NCI-H446 treated with DMSO at 0.1 percent for 48 hours (cell line): ENCODE measurements around the gene ADRA2C.

Experiments
- DNase-seq: peaks from one replicate; lab custom pipeline; 2025; lab: John Stamatoyannopoulos, UW

ADRA2C gene

GRCh38 chr4:3766036-3766784 is at the start of gene ADRA2C:
Gene ADRA2C (plus strand): TSS chr4:3766385. CDS start chr4:3766607, 222 bp downstream.
- DNase-seq, result no peak

- no peak for DNase-seq
Measured at GRCh38 chr4:3716631-3717235, 49.5 kb upstream of the ADRA2C start.

- DNase-seq, result no peak
Measured at GRCh38 chr4:3717241-3717640, 48.9 kb upstream of the ADRA2C start.

- no peak for DNase-seq
Measured at GRCh38 chr4:3718462-3718861, 47.7 kb upstream of the ADRA2C start.

GRCh38 chr4:3719191-3719590 is 47.0 kb upstream of the ADRA2C start:
- no peak for DNase-seq

GRCh38 chr4:3719836-3720235 is 46.3 kb upstream of the ADRA2C start:
- DNase-seq, result no peak

GRCh38 chr4:3720466-3720865 is 45.7 kb upstream of the ADRA2C start:
- no peak for DNase-seq

- DNase-seq, result no peak
Measured at GRCh38 chr4:3721186-3721585, 45.0 kb upstream of the ADRA2C start.

GRCh38 chr4:3721627-3722026 is 44.6 kb upstream of the ADRA2C start:
- no peak for DNase-seq

- DNase-seq, result no peak
Measured at GRCh38 chr4:3722446-3723231, 43.5 kb upstream of the ADRA2C start.

GRCh38 chr4:3723232-3723642 is 42.9 kb upstream of the ADRA2C start:
- DNase-seq, result no peak

GRCh38 chr4:3724319-3725231 is 41.6 kb upstream of the ADRA2C start:
- no peak for DNase-seq

- DNase-seq, result no peak
Measured at GRCh38 chr4:3725936-3726870, 40.0 kb upstream of the ADRA2C start.

GRCh38 chr4:3727847-3728469 is 38.2 kb upstream of the ADRA2C start:
- DNase-seq, result no peak

- DNase-seq, result no peak
Measured at GRCh38 chr4:3729188-3729881, 36.9 kb upstream of the ADRA2C start.

- DNase-seq, result no peak
Measured at GRCh38 chr4:3729882-3730226, 36.3 kb upstream of the ADRA2C start.

GRCh38 chr4:3730422-3731190 is 35.6 kb upstream of the ADRA2C start:
- no peak for DNase-seq

GRCh38 chr4:3732076-3733028 is 33.8 kb upstream of the ADRA2C start:
- DNase-seq, result no peak
